Heart left ventricle (tissue), 13 donors: ENCODE results near the gene GYS1.

Experiments
- CTCF ChIP-seq, 12 donors: fragments of 200-600 bp; sonication (generic) in 4 of 12; IDR thresholded peaks; one replicate each; pipeline versions ENCODE4 v1.5.0 to v1.8.0; 2018 to 2022; ENCODE audit warnings: antibody characterized with exemption in 12 of 12, mild to moderate bottlenecking in 5 of 12
- POLR2A ChIP-seq, 2 donors: fragments of 450-650 bp; IDR thresholded peaks; one replicate each; pipeline ENCODE4 v1.6.1; 2017; ENCODE audit warnings: antibody characterized with exemption in 2 of 2, mild to moderate bottlenecking in 2 of 2, moderate library complexity in 2 of 2
- donor health status: ischemic (EF 13 %, LVEDD 7.1; RV severe dilation, severe dysfunction).
- donor health status: DM: no; HTN: yes; CAD: no.
- donor health status: DM: no; HTN: no; CAD: no.
- donor health status: ischemic (EF 25% LVEDD 6.9; RV normal size, moderate dysfunction).
- donor health status: ischemic (EF 25% LVEDD 5.7; RV mildly dilated, moderate dysfunction).
- donor health status: ischemic (EF 35%, LVEDD 5.7; RV mildly dilated, moderate dysfunction).
- donor health status: nonischemic (EF 11% LVEDD 7.7; RV severe dilation, severe dysfunction).
- donor health status: DM: yes; HTN: yes; CAD: no.
- donor health status: PGD.
- donor health status: ischemic (EF 29% LVEDD 5.4; RV normal size, mild dysfunction).
- donor health status: nonischemic (EF 23%, LVEDD 6.1; RV moderate dilation, normal function).

- TF ChIP-seq CTCF (IDR thresholded peaks at IDR 0.05) (no peak), POLR2A (IDR thresholded peaks at IDR 0.05) (no peak)
Measured at GRCh38 chr19:48918801-48919247, 74.3 kb downstream of the GYS1 start.
